PC-9 (cell line): Measurements from ENCODE around the gene DPH7.

ENCODE experiments used
- EZH2 ChIP-seq: fragments of 200-600 bp; sonication (generic); IDR thresholded peaks from 2 replicates; pipeline ENCODE4 v1.8.0; 2017; ENCODE audit warnings: antibody characterized with exemption, low read depth
- TF ChIP-seq, protein P1 (sequence below): fragments of 200-600 bp; sonication (generic); conservative IDR thresholded peaks from 2 replicates; pipeline ENCODE4 v1.6.1; 2017; ENCODE audit warnings: mixed run types, antibody characterized with exemption, mild to moderate bottlenecking, moderate library complexity

DNA sequence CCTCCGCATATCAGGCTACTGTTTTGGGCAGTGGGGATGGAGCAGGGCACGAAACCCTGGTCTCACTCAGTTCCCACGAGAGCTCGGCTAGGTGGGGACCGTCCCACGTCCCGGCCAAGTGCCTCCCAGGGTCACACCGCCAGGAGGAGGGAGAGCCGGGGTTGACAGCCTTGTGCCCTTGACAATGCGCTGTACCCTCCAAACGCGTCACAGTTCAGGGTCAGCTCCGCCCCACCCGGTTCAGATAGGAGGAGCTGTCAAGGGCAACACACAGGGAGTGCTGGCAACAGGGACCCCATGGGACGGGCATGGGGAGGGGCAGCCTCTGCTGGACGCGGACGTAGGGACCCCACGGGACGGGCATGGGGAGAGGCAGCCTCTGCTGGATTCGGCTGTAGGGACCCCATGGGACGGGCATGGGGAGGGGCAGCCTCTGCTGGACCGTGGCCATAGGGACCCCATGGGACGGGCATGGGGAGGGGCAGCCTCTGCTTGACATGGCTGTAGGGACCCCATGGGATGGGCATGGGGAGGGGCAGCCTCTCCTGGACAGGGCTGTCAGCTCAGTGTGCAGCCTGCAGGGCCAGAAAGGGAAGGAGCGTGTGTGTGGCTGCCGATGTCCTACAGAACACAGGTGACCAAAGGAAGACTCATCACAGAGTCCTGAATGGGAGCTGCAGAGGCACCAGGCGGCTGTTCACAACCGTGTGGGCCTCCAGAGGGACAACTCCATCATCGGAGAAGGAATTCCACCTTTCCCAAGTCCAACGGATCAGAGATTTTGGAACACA lies 57.9 kb downstream of the DPH7 start:
- TF ChIP-seq, protein P1, sequence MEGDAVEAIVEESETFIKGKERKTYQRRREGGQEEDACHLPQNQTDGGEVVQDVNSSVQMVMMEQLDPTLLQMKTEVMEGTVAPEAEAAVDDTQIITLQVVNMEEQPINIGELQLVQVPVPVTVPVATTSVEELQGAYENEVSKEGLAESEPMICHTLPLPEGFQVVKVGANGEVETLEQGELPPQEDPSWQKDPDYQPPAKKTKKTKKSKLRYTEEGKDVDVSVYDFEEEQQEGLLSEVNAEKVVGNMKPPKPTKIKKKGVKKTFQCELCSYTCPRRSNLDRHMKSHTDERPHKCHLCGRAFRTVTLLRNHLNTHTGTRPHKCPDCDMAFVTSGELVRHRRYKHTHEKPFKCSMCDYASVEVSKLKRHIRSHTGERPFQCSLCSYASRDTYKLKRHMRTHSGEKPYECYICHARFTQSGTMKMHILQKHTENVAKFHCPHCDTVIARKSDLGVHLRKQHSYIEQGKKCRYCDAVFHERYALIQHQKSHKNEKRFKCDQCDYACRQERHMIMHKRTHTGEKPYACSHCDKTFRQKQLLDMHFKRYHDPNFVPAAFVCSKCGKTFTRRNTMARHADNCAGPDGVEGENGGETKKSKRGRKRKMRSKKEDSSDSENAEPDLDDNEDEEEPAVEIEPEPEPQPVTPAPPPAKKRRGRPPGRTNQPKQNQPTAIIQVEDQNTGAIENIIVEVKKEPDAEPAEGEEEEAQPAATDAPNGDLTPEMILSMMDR: no peak
- no peak for TF ChIP-seq EZH2
